IPS DF 4.7 (cell line): Measurements from ENCODE around the gene CADM1.
A peak's percentile ranks its signal among the peaks of the same experiment; 100 is the strongest.

ENCODE experiments used
- DNase-seq: peaks from one replicate; pipeline ENCODE4 v3.0.0-alpha.2; 2013; ENCODE audit warnings: low spot score; ENCODE audit errors: extremely low read depth

Gene CADM1

GRCh38 chr11:115361025-115361424 lies 143.2 kb downstream of the CADM1 start:
- DNase-seq, result no peak

DNA sequence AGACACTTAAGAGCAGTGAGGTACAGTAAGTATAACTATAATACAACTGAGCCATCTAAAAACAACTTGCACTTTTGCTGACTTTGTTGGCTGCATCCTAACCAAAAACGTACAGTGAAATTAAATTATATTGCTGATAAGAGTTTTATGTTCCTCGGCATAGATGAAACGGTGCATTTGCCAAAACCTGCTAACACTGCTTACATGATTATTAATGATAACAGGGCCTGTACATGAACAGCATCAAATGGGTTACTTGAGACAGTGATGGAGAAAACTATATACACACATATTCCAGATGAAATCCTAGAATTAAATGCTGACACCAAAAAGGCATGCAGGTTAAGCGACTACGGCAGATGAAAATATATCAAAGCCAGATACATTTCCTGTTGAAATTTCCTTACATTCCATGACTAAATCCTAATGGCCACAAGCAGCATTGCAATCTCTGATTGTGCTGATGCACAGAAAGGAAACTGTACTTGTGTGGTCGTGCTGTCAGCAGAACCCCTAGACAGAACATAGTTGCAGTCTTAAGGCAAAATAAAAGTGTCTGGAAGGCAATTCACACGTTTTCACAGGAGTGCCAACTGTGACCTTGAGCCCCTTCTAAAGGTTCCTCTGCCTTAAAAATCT lies 143.9 kb downstream of the CADM1 start:
- DNase-seq, result no peak

DNA sequence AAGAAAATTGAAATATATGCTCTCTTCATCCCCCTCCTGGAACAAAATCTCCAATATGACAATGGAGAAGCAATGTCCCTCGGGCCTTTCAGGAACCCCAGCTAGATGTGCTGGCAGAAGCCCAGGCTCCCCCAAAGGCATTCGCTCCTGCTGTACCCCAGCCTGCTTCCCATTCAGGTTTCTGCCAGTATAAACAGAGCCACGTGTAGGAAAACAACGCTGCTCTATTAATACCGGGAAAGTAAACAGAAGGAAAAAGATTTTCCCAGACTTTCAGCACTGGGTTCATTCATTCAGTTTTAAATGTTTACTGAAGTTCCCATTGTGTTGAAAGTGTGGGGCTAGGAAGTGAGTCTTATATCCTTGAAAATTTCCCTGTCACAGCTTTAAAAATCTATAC lies 147.1 kb downstream of the CADM1 start:
- DNase-seq, result no peak

DNA sequence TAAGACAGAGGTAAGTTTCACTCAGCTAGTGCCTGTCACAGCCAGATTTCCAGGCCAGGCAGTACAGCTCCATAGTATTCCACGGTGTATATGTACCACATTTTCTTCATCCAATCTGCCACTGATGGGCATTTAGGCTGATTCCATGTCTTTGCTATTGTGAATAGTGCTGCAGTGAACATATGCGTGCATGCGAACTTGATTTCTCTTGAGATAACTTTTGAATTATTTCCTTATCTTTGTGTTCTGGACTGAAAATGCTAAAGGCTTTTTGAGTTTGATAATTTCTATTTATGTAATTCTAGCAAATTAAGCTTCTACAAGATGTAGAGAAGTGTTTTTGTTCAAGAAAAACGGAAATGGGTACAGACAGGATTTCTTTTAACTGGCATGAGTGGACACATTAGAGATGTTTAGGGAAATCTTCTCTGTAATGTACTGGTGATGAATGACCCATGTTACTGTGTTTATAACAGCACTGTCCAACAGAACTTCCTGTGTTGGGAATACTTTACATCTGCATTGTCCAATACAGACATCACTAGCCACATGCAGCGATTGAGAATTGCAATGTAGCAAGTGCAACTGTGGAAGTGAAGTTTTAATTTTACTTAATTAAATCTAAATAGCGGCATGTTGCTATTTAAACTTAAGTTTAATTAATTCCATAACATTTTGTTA lies 151.3 kb downstream of the CADM1 start:
- no peak for DNase-seq

- no peak for DNase-seq
Measured at GRCh38 chr11:115349335-115350017, 154.7 kb downstream of the CADM1 start.

DNA sequence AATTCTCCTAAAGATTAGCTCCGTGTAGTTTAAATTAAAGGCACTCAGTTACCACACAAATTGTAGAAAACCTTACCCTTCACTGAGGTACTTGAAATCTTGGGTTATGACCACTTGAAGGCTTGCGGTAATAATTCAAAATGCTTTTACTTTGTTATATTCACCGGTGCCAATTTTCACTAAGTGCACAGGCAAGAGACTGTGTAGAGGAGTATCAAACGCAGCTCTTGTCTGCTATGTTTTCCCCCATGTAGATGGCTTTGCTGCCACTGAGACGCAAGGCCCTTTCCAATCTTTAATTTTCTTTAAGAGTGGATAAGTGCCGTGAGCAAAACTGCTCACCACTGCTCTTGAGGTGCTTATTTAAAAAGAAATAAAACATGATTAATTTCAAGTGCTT lies 155.8 kb downstream of the CADM1 start:
- DNase-seq, result no peak

- no peak for DNase-seq
Measured at GRCh38 chr11:115347106-115347505, 157.1 kb downstream of the CADM1 start.

DNA sequence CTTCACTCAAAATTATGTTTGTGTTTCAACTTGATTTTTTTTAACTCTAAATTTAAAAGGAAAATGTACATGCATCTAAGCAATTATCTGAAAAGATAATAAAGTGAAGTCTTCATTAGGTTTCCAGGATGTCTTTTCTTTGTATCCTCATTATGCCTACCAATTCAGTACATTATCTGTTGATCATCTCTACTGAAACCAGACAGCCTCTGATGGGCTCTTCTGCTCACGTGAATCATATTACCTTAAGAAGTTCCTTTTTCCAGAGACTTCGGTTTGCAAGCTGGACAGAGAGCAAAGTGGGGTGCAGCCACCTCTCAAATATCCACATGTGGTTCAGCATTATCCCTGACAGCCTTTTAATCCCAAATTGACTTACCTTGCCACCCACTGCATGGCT lies 158.4 kb downstream of the CADM1 start:
- DNase-seq, result no peak

GRCh38 chr11:115345361-115345760 lies 158.9 kb downstream of the CADM1 start:
- no peak for DNase-seq

DNA sequence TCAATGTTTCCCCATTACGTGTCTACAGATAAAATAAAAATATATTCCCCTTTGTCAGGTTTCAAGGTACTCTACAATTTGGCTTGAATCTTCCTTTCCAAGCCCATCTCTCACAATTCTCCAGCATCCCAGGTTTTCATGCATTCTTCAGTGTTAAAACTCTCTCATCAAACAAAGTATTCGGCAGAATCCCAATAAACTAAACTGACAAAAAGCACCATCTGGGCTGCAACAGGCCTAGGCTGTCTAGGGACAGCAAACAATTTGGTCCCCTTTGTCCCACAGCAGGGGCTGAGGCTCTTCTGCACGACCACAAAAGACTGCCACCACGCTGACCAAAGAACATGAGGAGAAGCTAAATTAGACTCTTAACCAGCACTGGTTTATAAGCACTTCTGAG lies 159.4 kb downstream of the CADM1 start:
- no peak for DNase-seq

GRCh38 chr11:115342142-115342541 lies 162.1 kb downstream of the CADM1 start:
- DNase-seq, result no peak

DNA sequence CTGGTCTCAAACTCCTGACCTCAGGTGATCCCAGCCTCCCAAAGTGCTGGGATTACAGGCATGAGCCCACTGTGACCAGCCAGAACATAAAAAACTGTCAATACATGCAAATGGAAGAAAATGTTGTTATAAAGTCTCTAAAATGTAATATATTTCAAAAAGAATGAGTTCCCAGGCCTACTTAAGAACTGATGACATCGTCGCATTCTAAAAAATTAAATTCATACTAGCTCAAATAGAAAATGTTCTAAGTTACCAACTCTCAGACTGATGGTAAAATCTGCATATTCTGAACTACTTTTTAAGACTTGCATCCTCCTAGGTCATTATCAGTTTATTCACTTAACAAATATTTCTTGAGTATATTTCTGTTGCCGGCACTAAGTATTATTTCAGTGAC lies 163.3 kb downstream of the CADM1 start:
- DNase-seq, result no peak

DNA sequence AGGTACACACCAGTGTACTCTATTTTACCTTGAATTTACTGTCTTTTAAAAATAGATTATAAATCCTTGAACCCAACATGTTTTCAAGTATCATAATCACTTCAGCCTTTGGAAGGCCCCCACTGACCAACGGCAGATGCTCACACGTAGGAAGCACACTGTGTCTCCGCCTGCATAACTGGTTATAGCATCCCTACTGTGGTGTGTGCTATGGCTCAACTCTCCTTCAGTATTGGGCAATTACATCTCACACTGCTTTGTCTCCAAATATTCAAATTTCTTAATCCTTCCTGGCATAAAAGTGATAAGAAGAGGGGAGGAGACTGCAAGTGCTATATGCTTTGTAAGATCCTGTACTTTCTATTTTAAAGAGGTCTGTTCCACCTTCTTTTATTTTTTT lies 165.7 kb downstream of the CADM1 start:
- DNase-seq, result no peak

DNA sequence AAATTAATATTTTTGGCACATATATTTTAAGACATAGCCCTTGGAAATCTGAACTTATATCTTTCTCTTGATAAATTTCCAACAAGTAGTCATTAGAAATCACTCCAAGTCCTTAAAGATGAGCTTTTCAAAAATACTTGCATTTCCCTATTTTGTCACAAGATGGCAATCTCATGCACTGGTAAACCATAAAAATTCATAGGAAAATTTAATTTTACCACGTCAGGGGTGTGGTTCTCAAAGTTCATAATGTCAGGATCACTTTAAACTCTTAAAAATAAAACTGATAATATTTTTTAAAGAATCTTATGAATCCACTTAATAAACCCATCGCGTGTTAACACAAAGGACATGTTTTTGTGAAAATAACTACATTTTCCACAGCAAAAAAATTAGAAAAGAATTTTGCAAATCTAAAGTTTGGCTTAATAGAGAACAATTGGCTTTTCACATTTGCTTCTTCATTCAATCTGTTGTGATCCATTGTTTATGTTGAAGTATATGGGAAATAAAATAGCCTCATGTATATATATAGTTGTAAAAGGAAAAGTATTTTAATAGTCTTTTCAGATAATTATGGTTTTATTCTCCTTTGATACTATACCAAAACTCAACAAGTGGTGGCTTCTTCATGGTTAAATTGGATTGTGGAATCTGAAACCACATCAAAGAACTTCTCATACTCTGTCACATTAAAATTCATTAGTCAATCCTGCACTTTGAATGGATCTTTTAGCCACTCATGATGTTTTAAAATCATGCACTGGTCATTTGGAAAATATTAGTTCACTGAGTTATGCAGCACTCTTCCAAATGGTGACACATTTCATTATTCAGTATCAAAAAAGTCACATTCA lies 169.1 kb downstream of the CADM1 start:
- no peak for DNase-seq

GRCh38 chr11:115333949-115334348 lies 170.3 kb downstream of the CADM1 start:
- no peak for DNase-seq

GRCh38 chr11:115333121-115333520 lies 171.1 kb downstream of the CADM1 start:
- no peak for DNase-seq

- no peak for DNase-seq
Measured at GRCh38 chr11:115330684-115331482, 173.3 kb downstream of the CADM1 start.

- no peak for DNase-seq
Measured at GRCh38 chr11:115326526-115326925, 177.7 kb downstream of the CADM1 start.

GRCh38 chr11:115325523-115325922 lies 178.7 kb downstream of the CADM1 start:
- DNase-seq, result no peak

- peak; percentile 33 for DNase-seq
Measured at GRCh38 chr11:115324581-115325432, 179.4 kb downstream of the CADM1 start.
